ENCODE results near the gene TIGD6. TPM values are rescaled to one million over a fixed set of nuclear protein-coding genes. Genes with fewer than 3 reads are reported as not detected.

Gene TIGD6
- total and polyA plus RNA-seq, 4 donors = 1.3 to 2.9 (median 2.1) TPM

DNA sequence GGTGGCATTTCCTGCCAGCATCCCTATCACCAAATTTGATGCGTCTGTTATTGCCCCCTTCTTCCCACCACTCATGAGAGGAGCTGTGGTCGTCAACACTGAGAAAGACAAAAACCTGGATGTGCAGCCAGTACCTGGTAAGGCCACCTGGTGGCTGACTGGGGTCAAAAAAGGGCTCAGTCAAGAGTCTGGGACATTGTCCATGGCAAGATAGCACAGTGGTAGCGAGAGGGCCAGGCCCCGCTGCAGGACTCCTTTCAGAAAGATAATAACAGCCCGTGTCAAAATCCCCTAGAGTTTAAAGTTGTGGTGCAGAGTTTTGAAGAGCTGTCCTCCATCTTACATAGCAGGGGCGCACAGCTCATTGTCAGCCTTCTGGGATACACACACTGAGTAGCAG, 45.1 kb upstream of the TIGD6 start:
- H3K4me3 ChIP-seq (ENCODE audit: low read depth in 1 of 3, low read length in 3 of 3) = no peak overlapping the region
- no peaks in the 10 kb centered on the region for H3K4me1 ChIP-seq (ENCODE audit: control insufficient read depth in 4 of 4, insufficient read depth in 4 of 4, low read length in 3 of 4)
- WGBS = 94% methylated on average over 6 of the region's 6 CpGs
- no peak overlapping the region for H3K27ac ChIP-seq (ENCODE audit: low read depth in 1 of 2, low read length in 2 of 2)
- H3K27me3 ChIP-seq (ENCODE audit: control insufficient read depth in 4 of 4, insufficient read depth in 4 of 4, low read length in 3 of 4) = no peaks in the 10 kb centered on the region
- H3K9me3 ChIP-seq (ENCODE audit: control insufficient read depth in 4 of 4, low read length in 3 of 4) = no peaks in the 10 kb centered on the region
- no peak for TF ChIP-seq RXRA (IDR thresholded peaks at IDR 0.05)
- TF ChIP-seq EGR1 (IDR thresholded peaks at IDR 0.05; ENCODE audit: low read depth in 2 of 2) = no peak
- no peak for TF ChIP-seq FOXA1 (IDR thresholded peaks at IDR 0.05)
- TF ChIP-seq HNF4A (conservative IDR thresholded peaks at IDR 0.05) = no peak
- no peak for DNase-seq (ENCODE audit: low spot score)
- H3K36me3 ChIP-seq (ENCODE audit: control insufficient read depth in 4 of 4, insufficient read depth in 3 of 4, low read depth in 1 of 4, low read length in 3 of 4) = peaks cover 23 to 87% (median 62%) of the 10 kb centered on the region in 4 donors
- H3K9ac ChIP-seq (ENCODE audit: low read depth in 1 of 2, low read length in 2 of 2) = no peak overlapping the region

GRCh38 chr5:150044712-150045111, 44.3 kb upstream of the TIGD6 start:
- Histone ChIP-seq H3K36me3 (ENCODE audit: control insufficient read depth in 4 of 4, insufficient read depth in 3 of 4, low read depth in 1 of 4, low read length in 3 of 4) (peaks cover 17 to 84% (median 64%) of the 10 kb centered on the region in 4 donors), H3K4me1 (ENCODE audit: control insufficient read depth in 4 of 4, insufficient read depth in 4 of 4, low read length in 3 of 4) (no peaks in the 10 kb centered on the region), H3K27me3 (ENCODE audit: control insufficient read depth in 4 of 4, insufficient read depth in 4 of 4, low read length in 3 of 4) (no peaks in the 10 kb centered on the region), H3K27ac (ENCODE audit: low read depth in 1 of 2, low read length in 2 of 2) (no peak overlapping the region), H3K9me3 (ENCODE audit: control insufficient read depth in 4 of 4, low read length in 3 of 4) (no peaks in the 10 kb centered on the region), H3K4me3 (ENCODE audit: low read depth in 1 of 3, low read length in 3 of 3) (no peak overlapping the region), H3K9ac (ENCODE audit: low read depth in 1 of 2, low read length in 2 of 2) (no peak overlapping the region)
- WGBS = 93% methylated on average over 7 of the region's 7 CpGs
- DNase-seq (ENCODE audit: low spot score) = no peak
- TF ChIP-seq, protein P1, sequence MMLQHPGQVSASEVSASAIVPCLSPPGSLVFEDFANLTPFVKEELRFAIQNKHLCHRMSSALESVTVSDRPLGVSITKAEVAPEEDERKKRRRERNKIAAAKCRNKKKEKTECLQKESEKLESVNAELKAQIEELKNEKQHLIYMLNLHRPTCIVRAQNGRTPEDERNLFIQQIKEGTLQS (IDR thresholded peaks at IDR 0.05) = no peak
- TF ChIP-seq NR2F2 (IDR thresholded peaks at IDR 0.05) (no peak), HNF4G (IDR thresholded peaks at IDR 0.05) (no peak), ZBTB33 (IDR thresholded peaks at IDR 0.05) (no peak), FOXA1 (IDR thresholded peaks at IDR 0.05) (no peak), EGR1 (IDR thresholded peaks at IDR 0.05; ENCODE audit: low read depth in 2 of 2) (no peak), FOXA2 (IDR thresholded peaks at IDR 0.05) (no peak)
- TF ChIP-seq, protein P2, sequence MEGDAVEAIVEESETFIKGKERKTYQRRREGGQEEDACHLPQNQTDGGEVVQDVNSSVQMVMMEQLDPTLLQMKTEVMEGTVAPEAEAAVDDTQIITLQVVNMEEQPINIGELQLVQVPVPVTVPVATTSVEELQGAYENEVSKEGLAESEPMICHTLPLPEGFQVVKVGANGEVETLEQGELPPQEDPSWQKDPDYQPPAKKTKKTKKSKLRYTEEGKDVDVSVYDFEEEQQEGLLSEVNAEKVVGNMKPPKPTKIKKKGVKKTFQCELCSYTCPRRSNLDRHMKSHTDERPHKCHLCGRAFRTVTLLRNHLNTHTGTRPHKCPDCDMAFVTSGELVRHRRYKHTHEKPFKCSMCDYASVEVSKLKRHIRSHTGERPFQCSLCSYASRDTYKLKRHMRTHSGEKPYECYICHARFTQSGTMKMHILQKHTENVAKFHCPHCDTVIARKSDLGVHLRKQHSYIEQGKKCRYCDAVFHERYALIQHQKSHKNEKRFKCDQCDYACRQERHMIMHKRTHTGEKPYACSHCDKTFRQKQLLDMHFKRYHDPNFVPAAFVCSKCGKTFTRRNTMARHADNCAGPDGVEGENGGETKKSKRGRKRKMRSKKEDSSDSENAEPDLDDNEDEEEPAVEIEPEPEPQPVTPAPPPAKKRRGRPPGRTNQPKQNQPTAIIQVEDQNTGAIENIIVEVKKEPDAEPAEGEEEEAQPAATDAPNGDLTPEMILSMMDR (IDR thresholded peaks at IDR 0.05; ENCODE audit: low read depth, low read length, missing input control) = no peak

DNA sequence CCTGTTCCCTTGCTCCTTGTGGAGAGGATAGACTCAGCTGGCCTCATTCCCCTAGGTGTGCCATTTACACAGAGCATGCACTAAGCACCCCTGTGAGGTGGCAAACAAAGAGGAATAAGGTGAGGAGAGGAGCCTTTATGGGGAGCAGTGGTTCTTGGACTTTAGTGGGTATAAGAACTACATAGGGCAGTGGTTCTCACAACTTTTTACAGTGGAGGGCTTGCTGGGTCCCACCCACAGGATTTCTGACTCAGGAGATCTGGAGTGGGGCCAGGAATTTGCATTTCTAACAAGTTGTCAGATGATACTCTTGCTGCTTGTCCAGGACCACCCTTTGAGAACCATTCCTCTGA, 43.9 kb upstream of the TIGD6 start:
- Histone ChIP-seq H3K4me3 (ENCODE audit: low read depth in 1 of 3, low read length in 3 of 3) (no peak overlapping the region), H3K27ac (ENCODE audit: low read depth in 1 of 2, low read length in 2 of 2) (no peak overlapping the region), H3K4me1 (ENCODE audit: control insufficient read depth in 4 of 4, insufficient read depth in 4 of 4, low read length in 3 of 4) (no peaks in the 10 kb centered on the region), H3K9ac (ENCODE audit: low read depth in 1 of 2, low read length in 2 of 2) (no peak overlapping the region), H3K36me3 (ENCODE audit: control insufficient read depth in 4 of 4, insufficient read depth in 3 of 4, low read depth in 1 of 4, low read length in 3 of 4) (peaks cover 17 to 83% (median 62%) of the 10 kb centered on the region in 4 donors), H3K27me3 (ENCODE audit: control insufficient read depth in 4 of 4, insufficient read depth in 4 of 4, low read length in 3 of 4) (no peaks in the 10 kb centered on the region), H3K9me3 (ENCODE audit: control insufficient read depth in 4 of 4, low read length in 3 of 4) (no peaks in the 10 kb centered on the region)
- no peak for DNase-seq (ENCODE audit: low spot score)
- TF ChIP-seq ZBTB33 (IDR thresholded peaks at IDR 0.05) (no peak), GABPA (IDR thresholded peaks at IDR 0.05 in 1 of 2, conservative IDR thresholded peaks at IDR 0.05 in 1 of 2) (no peak), TAF1 (conservative IDR thresholded peaks at IDR 0.05) (no peak), FOXA2 (IDR thresholded peaks at IDR 0.05) (no peak), HNF4G (IDR thresholded peaks at IDR 0.05) (no peak), NR2F2 (IDR thresholded peaks at IDR 0.05) (no peak)
- TF ChIP-seq, protein P2 (IDR thresholded peaks at IDR 0.05; ENCODE audit: low read depth, low read length, missing input control) = no peak
- TF ChIP-seq, protein P3, sequence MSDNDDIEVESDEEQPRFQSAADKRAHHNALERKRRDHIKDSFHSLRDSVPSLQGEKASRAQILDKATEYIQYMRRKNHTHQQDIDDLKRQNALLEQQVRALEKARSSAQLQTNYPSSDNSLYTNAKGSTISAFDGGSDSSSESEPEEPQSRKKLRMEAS (IDR thresholded peaks at IDR 0.05) = no peak
- TF ChIP-seq, protein P4, sequence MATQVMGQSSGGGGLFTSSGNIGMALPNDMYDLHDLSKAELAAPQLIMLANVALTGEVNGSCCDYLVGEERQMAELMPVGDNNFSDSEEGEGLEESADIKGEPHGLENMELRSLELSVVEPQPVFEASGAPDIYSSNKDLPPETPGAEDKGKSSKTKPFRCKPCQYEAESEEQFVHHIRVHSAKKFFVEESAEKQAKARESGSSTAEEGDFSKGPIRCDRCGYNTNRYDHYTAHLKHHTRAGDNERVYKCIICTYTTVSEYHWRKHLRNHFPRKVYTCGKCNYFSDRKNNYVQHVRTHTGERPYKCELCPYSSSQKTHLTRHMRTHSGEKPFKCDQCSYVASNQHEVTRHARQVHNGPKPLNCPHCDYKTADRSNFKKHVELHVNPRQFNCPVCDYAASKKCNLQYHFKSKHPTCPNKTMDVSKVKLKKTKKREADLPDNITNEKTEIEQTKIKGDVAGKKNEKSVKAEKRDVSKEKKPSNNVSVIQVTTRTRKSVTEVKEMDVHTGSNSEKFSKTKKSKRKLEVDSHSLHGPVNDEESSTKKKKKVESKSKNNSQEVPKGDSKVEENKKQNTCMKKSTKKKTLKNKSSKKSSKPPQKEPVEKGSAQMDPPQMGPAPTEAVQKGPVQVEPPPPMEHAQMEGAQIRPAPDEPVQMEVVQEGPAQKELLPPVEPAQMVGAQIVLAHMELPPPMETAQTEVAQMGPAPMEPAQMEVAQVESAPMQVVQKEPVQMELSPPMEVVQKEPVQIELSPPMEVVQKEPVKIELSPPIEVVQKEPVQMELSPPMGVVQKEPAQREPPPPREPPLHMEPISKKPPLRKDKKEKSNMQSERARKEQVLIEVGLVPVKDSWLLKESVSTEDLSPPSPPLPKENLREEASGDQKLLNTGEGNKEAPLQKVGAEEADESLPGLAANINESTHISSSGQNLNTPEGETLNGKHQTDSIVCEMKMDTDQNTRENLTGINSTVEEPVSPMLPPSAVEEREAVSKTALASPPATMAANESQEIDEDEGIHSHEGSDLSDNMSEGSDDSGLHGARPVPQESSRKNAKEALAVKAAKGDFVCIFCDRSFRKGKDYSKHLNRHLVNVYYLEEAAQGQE (IDR thresholded peaks at IDR 0.05) = no peak
- TF ChIP-seq, protein P1 (IDR thresholded peaks at IDR 0.05) = no peak
